H1 (cell line): ENCODE results near the gene ANGPTL4. TPM values are rescaled to one million over a fixed set of nuclear protein-coding genes. Genes with fewer than 3 reads are reported as not detected.

ENCODE experiments used
- CTCF ChIA-PET: fragments of 300-600 bp; sonication (Branson Sonifier 250); formaldehyde crosslinking; loops from one replicate; lab custom pipeline; 2021; ENCODE audit not compliant: partially characterized antibody; lab: Charles Lee
- POLR2A ChIA-PET: fragments of 300-600 bp; sonication (Branson Sonifier 250); formaldehyde crosslinking; loops from one replicate; lab custom pipeline; 2021; ENCODE audit warnings: inconsistent platforms; ENCODE audit not compliant: partially characterized antibody; lab: Charles Lee
- DNase-seq, 2 experiments: peaks; one replicate each; pipeline versions ENCODE4 v3.0.0 to v3.0.0-alpha.2; 2010 to 2022; ENCODE audit warnings: low spot score in 2 of 2, low read depth in 1 of 2, mixed read lengths in 1 of 2
- FAIRE-seq: peaks from 2 replicates; lab custom pipeline; 2011; peaks lifted over from hg19 to GRCh38; lab: Jason Lieb, UNC
- H2AFZ ChIP-seq: 2 replicates; pipeline ENCODE4 v1.8.1; 2012; ENCODE audit warnings: low read length, inconsistent platforms
- H2AK5ac ChIP-seq: 2 replicates; pipeline ENCODE4 v1.6.1; 2013; ENCODE audit warnings: low read depth, low read length
- H2BK120ac ChIP-seq: replicated peaks from 2 replicates; pipeline ENCODE3; 2013; ENCODE audit warnings: low read depth, low read length, inconsistent platforms
- H2BK12ac ChIP-seq: 2 replicates; pipeline ENCODE4 v1.6.1; 2013; ENCODE audit warnings: low read depth, low read length
- H2BK15ac ChIP-seq: 2 replicates; pipeline ENCODE4 v1.6.1; 2013; ENCODE audit warnings: low read length
- H2BK20ac ChIP-seq: 2 replicates; pipeline ENCODE4 v1.6.1; 2013; ENCODE audit warnings: low read length
- H2BK5ac ChIP-seq: 2 replicates; pipeline ENCODE4 v1.6.1; 2013; ENCODE audit warnings: low read depth, low read length
- H3K14ac ChIP-seq: 2 replicates; pipeline ENCODE4 v1.6.1; 2013; ENCODE audit warnings: inconsistent platforms; ENCODE audit not compliant: insufficient read length
- H3K18ac ChIP-seq: 2 replicates; pipeline ENCODE4 v1.6.1; 2013; ENCODE audit warnings: low read length; ENCODE audit errors: extremely low read depth
- H3K23ac ChIP-seq: 2 replicates; pipeline ENCODE4 v1.6.1; 2013; ENCODE audit warnings: inconsistent platforms; ENCODE audit not compliant: insufficient read length
- H3K23me2 ChIP-seq: 2 replicates; pipeline ENCODE4 v1.6.1; 2013; ENCODE audit warnings: low read depth, low read length
- H3K27ac ChIP-seq: 2 replicates; pipeline ENCODE4 v1.6.1; 2011; ENCODE audit warnings: low read depth, low read length, inconsistent platforms
- H3K27me3 ChIP-seq, 4 experiments: replicated peaks in 1 of 4; 1 replicate in 1 of 4; 2 replicates in 3 of 4; pipeline versions ENCODE4 v1.6.1 to v1.8.1; 2011 to 2013; ENCODE audit warnings: low read length in 3 of 4, mild to moderate bottlenecking in 3 of 4, inconsistent platforms in 2 of 4, mixed read lengths in 2 of 4, moderate library complexity in 1 of 4; ENCODE audit not compliant: control insufficient read depth in 3 of 4, insufficient read depth in 3 of 4; ENCODE audit errors: extremely low read depth in 1 of 4
- H3K36me3 ChIP-seq, 4 experiments: 2 replicates each; pipeline versions ENCODE4 v1.6.1 to v1.8.1; 2011 to 2013; ENCODE audit warnings: mild to moderate bottlenecking in 4 of 4, low read length in 3 of 4, moderate library complexity in 2 of 4, control low read depth in 1 of 4, inconsistent platforms in 1 of 4; ENCODE audit not compliant: insufficient read depth in 4 of 4, control insufficient read depth in 2 of 4
- H3K4ac ChIP-seq: replicated peaks from 2 replicates; pipeline ENCODE3; 2013; ENCODE audit warnings: low read length, low read depth, mixed read lengths, inconsistent platforms; ENCODE audit not compliant: insufficient read length
- H3K4me1 ChIP-seq, 4 experiments: replicated peaks in 1 of 4; 1 replicate in 1 of 4; 2 replicates in 3 of 4; pipeline versions ENCODE4 v1.6.1 to v1.8.1; 2011 to 2013; ENCODE audit warnings: low read length in 3 of 4, inconsistent platforms in 2 of 4, mixed read lengths in 1 of 4; ENCODE audit not compliant: insufficient read depth in 4 of 4, control insufficient read depth in 3 of 4
- H3K4me2 ChIP-seq, 2 experiments: 2 replicates each; pipeline versions ENCODE4 v1.6.1 to v1.8.1; 2011 to 2013; ENCODE audit warnings: low read depth in 2 of 2, low read length in 2 of 2, control low read depth in 1 of 2, inconsistent platforms in 1 of 2, mild to moderate bottlenecking in 1 of 2; ENCODE audit not compliant: insufficient read depth in 1 of 2
- H3K4me3 ChIP-seq, 4 experiments: fragments of 200-600, 300-600 bp in 1 of 4; sonication (generic), shearing (Covaris generic), sonication (Bioruptor Twin) in 1 of 4; 2 replicates each; pipeline versions ENCODE4 v1.5.1 to v1.8.1; 2011 to 2016; ENCODE audit warnings: low read length in 4 of 4, low read depth in 3 of 4, control low read depth in 2 of 4, inconsistent platforms in 2 of 4, mild to moderate bottlenecking in 2 of 4, mixed read lengths in 1 of 4, moderate library complexity in 1 of 4; ENCODE audit not compliant: insufficient read depth in 2 of 4; ENCODE audit errors: extremely low read depth in 1 of 4
- H3K56ac ChIP-seq: replicated peaks from 2 replicates; pipeline ENCODE3; 2013; ENCODE audit warnings: low read depth, mild to moderate bottlenecking, mixed read lengths, low read length, inconsistent platforms; ENCODE audit not compliant: insufficient read length
- H3K79me1 ChIP-seq: 2 replicates; pipeline ENCODE4 v1.6.1; 2013; ENCODE audit warnings: low read depth, low read length, control low read depth
- H3K79me2 ChIP-seq, 2 experiments: 2 replicates each; pipeline versions ENCODE4 v1.6.1 to v1.8.1; 2012 to 2013; ENCODE audit warnings: low read length in 2 of 2, mild to moderate bottlenecking in 2 of 2, inconsistent platforms in 1 of 2; ENCODE audit not compliant: insufficient read depth in 2 of 2, control insufficient read depth in 1 of 2
- H3K9ac ChIP-seq, 4 experiments: replicated peaks in 1 of 4; 1 replicate in 1 of 4; 2 replicates in 3 of 4; pipeline versions ENCODE4 v1.6.1 to v1.8.1; 2011 to 2013; ENCODE audit warnings: low read depth in 3 of 4, low read length in 3 of 4, control low read depth in 2 of 4, mild to moderate bottlenecking in 2 of 4, moderate library complexity in 2 of 4, inconsistent platforms in 1 of 4; ENCODE audit errors: extremely low read depth in 1 of 4
- H3K9me3 ChIP-seq, 2 experiments: 2 replicates each; pipeline versions ENCODE4 v1.6.1 to v1.8.1; 2012 to 2013; ENCODE audit warnings: mild to moderate bottlenecking in 2 of 2, moderate library complexity in 2 of 2, control low read depth in 1 of 2, inconsistent platforms in 1 of 2, low read depth in 1 of 2, low read length in 1 of 2, mixed read lengths in 1 of 2; ENCODE audit not compliant: insufficient read depth in 2 of 2
- H4K20me1 ChIP-seq, 2 experiments: replicated peaks in 1 of 2; 2 replicates each; pipeline versions ENCODE3 to v1.8.1; 2011 to 2013; ENCODE audit warnings: inconsistent platforms in 2 of 2, low read length in 2 of 2, mild to moderate bottlenecking in 1 of 2; ENCODE audit not compliant: insufficient read depth in 2 of 2, control insufficient read depth in 1 of 2
- H4K5ac ChIP-seq: 2 replicates; pipeline ENCODE4 v1.6.1; 2013; ENCODE audit warnings: low read length, low read depth, mixed read lengths, inconsistent platforms; ENCODE audit not compliant: insufficient read length
- H4K8ac ChIP-seq: 2 replicates; pipeline ENCODE4 v1.8.0; 2013; ENCODE audit warnings: mild to moderate bottlenecking, moderate library complexity, low read length, inconsistent platforms; ENCODE audit not compliant: insufficient read depth; ENCODE audit errors: extremely low read depth
- H4K91ac ChIP-seq: replicated peaks from 2 replicates; pipeline ENCODE3; 2013; ENCODE audit warnings: low read length, mixed read lengths, inconsistent platforms; ENCODE audit not compliant: insufficient read length
- BRCA1 ChIP-seq: IDR thresholded peaks from 2 replicates; pipeline ENCODE4 v1.6.1; 2012; ENCODE audit warnings: low read depth, low read length, improper control_type of control experiment
- CBX5 ChIP-seq: fragments of 300-800, 300-1000 bp; sonication (generic); IDR thresholded peaks from 2 replicates; pipeline ENCODE4 v1.7.1; 2016; ENCODE audit warnings: antibody characterized with exemption, low read length, low read depth
- EGR1 ChIP-seq: IDR thresholded peaks from 2 replicates; pipeline ENCODE4 v1.6.1; 2011; ENCODE audit warnings: low read depth, low read length, borderline replicate concordance
- EP300 ChIP-seq, 2 experiments: IDR thresholded peaks; 1 replicate in 1 of 2; 2 replicates in 1 of 2; pipeline ENCODE4 v1.6.1; 2011 to 2012; ENCODE audit warnings: low read depth in 2 of 2, low read length in 2 of 2, mild to moderate bottlenecking in 2 of 2, borderline replicate concordance in 1 of 2, inconsistent platforms in 1 of 2, moderate library complexity in 1 of 2
- KDM1A ChIP-seq: fragments of 200-600, 300-600 bp; sonication (generic); IDR thresholded peaks from 2 replicates; pipeline ENCODE4 v1.7.1; 2016; ENCODE audit warnings: mild to moderate bottlenecking, low read length, borderline replicate concordance
- NRF1 ChIP-seq: IDR thresholded peaks from 2 replicates; pipeline ENCODE4 v1.6.1; 2011; ENCODE audit warnings: mild to moderate bottlenecking, low read depth, low read length, improper control_type of control experiment
- POLR2AphosphoS5 ChIP-seq: IDR thresholded peaks from 2 replicates; pipeline ENCODE4 v1.6.1; 2011; ENCODE audit warnings: low read depth, low read length
- SIX5 ChIP-seq: IDR thresholded peaks from 2 replicates; pipeline ENCODE4 v1.6.1; 2011; ENCODE audit warnings: mild to moderate bottlenecking, low read depth, low read length
- TAF1 ChIP-seq: IDR thresholded peaks from 2 replicates; pipeline ENCODE4 v1.6.1; 2011; ENCODE audit warnings: mild to moderate bottlenecking, low read depth, low read length
- TEAD4 ChIP-seq: IDR thresholded peaks from 2 replicates; pipeline ENCODE4 v1.6.1; 2012; ENCODE audit warnings: low read depth, low read length, inconsistent platforms, mixed read lengths
- YY1 ChIP-seq: IDR thresholded peaks from 2 replicates; pipeline ENCODE4 v1.6.1; 2011; ENCODE audit warnings: low read depth, mild to moderate bottlenecking, low read length
- WGBS, 2 experiments: shearing (Covaris generic) in 1 of 2; methylation state at CpG; one replicate each; pipeline versions ENCODE4 v1.1.6 to v1.1.7; 2013 to 2015; ENCODE audit warnings: low lambda C conversion rate in 2 of 2, mixed read lengths in 2 of 2, inconsistent platforms in 1 of 2, low coverage in 1 of 2, missing lambda C conversion rate in 1 of 2; ENCODE audit not compliant: insufficient replicate concordance in 2 of 2, insufficient coverage in 1 of 2, insufficient read length in 1 of 2; ENCODE audit errors: extremely low coverage in 1 of 2, missing lambda C conversion rate in 1 of 2; 5-methylcytosine and 5-hydroxymethylcytosine counted together
- polyA plus RNA-seq, 7 experiments: library from polyadenylated mRNA; depleted of rRNA in 3 of 7; stranded (reverse) in 5 of 7; unstranded in 2 of 7; fragments of >200 nt in 5 of 7; fragments of 200-250 nt in 2 of 7; gene quantifications; 1 replicate in 5 of 7; 2 replicates in 1 of 7; 4 replicates in 1 of 7; pipeline versions ENCODE4 v1.2.1 to v1.2.3, GENCODE V29; 2011 to 2013; ENCODE audit warnings: missing spikeins in 2 of 7, mixed read lengths in 2 of 7
- total RNA-seq: library from RNA; stranded (reverse); fragmentation: NEBNext Ultra II Directional; extraction: Animal tissue kit (Norgen Biotek cat#: 25700); gene quantifications from 2 replicates; pipeline ENCODE4 v1.2.1, GENCODE V29; 2021

The ANGPTL4 gene
- total and polyA plus RNA-seq, 2 of the 8 experiments (the other 6 are each of a cell fraction or from before 2014, with no cell fraction given): 2.3 to 6.5 TPM

DNA sequence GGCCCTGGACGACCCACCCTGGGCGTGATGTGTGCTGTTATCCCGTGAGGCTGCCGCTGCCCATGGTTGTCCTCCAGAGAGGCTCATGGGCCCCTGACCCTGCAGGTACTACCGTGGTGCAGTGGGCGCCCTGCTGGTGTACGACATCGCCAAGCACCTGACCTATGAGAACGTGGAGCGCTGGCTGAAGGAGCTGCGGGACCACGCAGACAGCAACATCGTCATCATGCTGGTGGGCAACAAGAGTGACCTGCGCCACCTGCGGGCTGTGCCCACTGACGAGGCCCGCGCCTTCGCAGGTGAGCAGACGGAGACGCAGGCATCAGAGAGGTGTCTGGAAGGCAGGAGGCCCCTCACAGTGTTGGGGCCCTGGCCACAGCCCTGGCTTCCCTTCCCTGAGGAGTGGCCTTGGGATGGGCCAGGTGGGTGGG, 38.0 kb downstream of the ANGPTL4 start:
- H3K4me2 ChIP-seq: no peak overlapping the region
- no peak overlapping the region for H3K14ac ChIP-seq
- WGBS, 2 experiments: 95% methylated on average over 15 of the region's 21 CpGs; no CpG with 5 or more reads in 1 of the 2 experiments
- no peak overlapping the region for H4K91ac ChIP-seq
- ChIA-PET POLR2A (interaction anchor here (0.6 to 3.0 kb wide), 3 partner anchors 11 to 45 kb away, joined by 3 to 9 read pairs (median 5); no protein-coding TSS in a partner anchor), CTCF (interaction anchor here (1.0 to 3.5 kb wide), 2 partner anchors 7 to 12 kb away, joined by 3 to 11 read pairs; partner anchors contain the start of gene MARCHF2)
- H2BK5ac ChIP-seq: no peak overlapping the region
- H3K18ac ChIP-seq: no peak overlapping the region
- no peak overlapping the region for H3K23ac ChIP-seq
- FAIRE-seq (no peak), DNase-seq (no peak)
- H2AFZ ChIP-seq: no peak overlapping the region
- no peak overlapping the region for H4K5ac ChIP-seq
- H3K4me1 ChIP-seq: no peaks in the 10 kb centered on the region; a peak in 3 of 7 replicates
- no peak overlapping the region for H3K27ac ChIP-seq
- no peak overlapping the region for H2BK15ac ChIP-seq
- H3K27me3 ChIP-seq: no peaks in the 10 kb centered on the region
- no peak overlapping the region for H4K8ac ChIP-seq
- H3K4me3 ChIP-seq: no peak overlapping the region
- H3K9ac ChIP-seq: no peak overlapping the region
- no peak overlapping the region for H3K56ac ChIP-seq
- no peak overlapping the region for H2AK5ac ChIP-seq
- no peak overlapping the region for H2BK12ac ChIP-seq
- H2BK120ac ChIP-seq: no peak overlapping the region
- H3K4ac ChIP-seq: no peak overlapping the region
- H3K79me1 ChIP-seq: peaks cover 15% of the 10 kb centered on the region
- H2BK20ac ChIP-seq: no peak overlapping the region
- H3K23me2 ChIP-seq: no peaks in the 10 kb centered on the region
- no peaks in the 10 kb centered on the region for H3K9me3 ChIP-seq
- TF ChIP-seq EP300 (IDR thresholded peaks at IDR 0.05; ENCODE audit: borderline replicate concordance in 1 of 2, low read depth in 2 of 2, low read length in 2 of 2): no peak
- TF ChIP-seq BRCA1: no peak
- no peak for TF ChIP-seq TAF1
- no peak for TF ChIP-seq TEAD4
- no peak for TF ChIP-seq NRF1
- no peak for TF ChIP-seq SIX5
- TF ChIP-seq YY1: no peak
- no peak for TF ChIP-seq KDM1A
- TF ChIP-seq POLR2AphosphoS5: no peak
- TF ChIP-seq CBX5: no peak
- no peak for TF ChIP-seq EGR1
- peaks cover 0 to 16% of the 10 kb centered on the region in 2 experiments; a peak in 1 of 4 replicates for H3K79me2 ChIP-seq
- peaks cover 0 to 18% (median 10%) of the 10 kb centered on the region in 4 experiments; a peak in 5 of 8 replicates for H3K36me3 ChIP-seq
- peaks cover 5 to 27% of the 10 kb centered on the region in 2 experiments for H4K20me1 ChIP-seq
